Kidney epithelial cell (primary cell): Measurements from ENCODE around the gene DOCK3. TPM values are rescaled to one million over a fixed set of nuclear protein-coding genes. Genes with fewer than 3 reads are reported as not detected.
"Not testable (repeated sequence)": the region's sequence is repeated elsewhere in the genome, so short reads cannot be mapped to it uniquely, and the experiment has no call there.

Source experiments
- DNase-seq: peaks from one replicate; pipeline ENCODE4 v3.0.0-alpha.2; 2010; ENCODE audit warnings: low read depth
- H3K27me3 ChIP-seq: 2 replicates; pipeline ENCODE4 v1.6.0; 2011; ENCODE audit warnings: low read length; ENCODE audit not compliant: control insufficient read depth, insufficient read depth
- H3K36me3 ChIP-seq: 2 replicates; pipeline ENCODE4 v1.5.1; 2011; ENCODE audit warnings: low read length; ENCODE audit not compliant: control insufficient read depth, insufficient read depth
- H3K4me3 ChIP-seq: 2 replicates; pipeline ENCODE4 v1.5.1; 2011; ENCODE audit warnings: low read depth, mild to moderate bottlenecking, control low read depth, low read length
- total RNA-seq: library from RNA; depleted of rRNA; stranded (reverse); fragments of >200 nt; gene quantifications from 2 replicates; pipeline ENCODE4 v1.2.3, GENCODE V29; 2015
- TF ChIP-seq, protein P1 (sequence below): IDR thresholded peaks from 2 replicates; pipeline ENCODE4 v1.5.1; 2011; ENCODE audit warnings: mild to moderate bottlenecking, moderate library complexity, low read length, control low read depth, inconsistent platforms; ENCODE audit not compliant: insufficient read depth, poor library complexity, severe bottlenecking

Gene DOCK3
- total RNA-seq, 1 donor from 2014 or later: 1.7 TPM

DNA sequence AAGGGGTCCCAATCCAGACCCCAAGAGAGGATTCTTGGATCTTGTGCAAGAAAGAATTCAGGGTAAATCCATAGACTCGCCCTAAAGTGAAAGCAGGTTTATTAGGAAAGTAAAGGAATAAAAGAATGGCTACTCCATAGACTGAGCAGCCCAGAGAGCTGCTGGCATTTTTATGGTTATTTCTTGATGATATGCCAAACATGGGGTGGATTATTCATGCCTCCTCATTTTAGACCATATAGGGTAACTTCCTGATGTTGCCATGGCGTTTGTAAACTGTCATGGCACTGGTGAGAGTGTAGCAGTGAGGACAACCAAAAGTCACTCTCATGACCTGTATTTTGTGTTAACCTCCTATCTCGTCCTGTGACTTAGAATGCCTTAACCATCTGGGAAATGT lies 142.2 kb downstream of the DOCK3 start:
- H3K36me3 ChIP-seq: no peaks in the 10 kb centered on the region
- no peak overlapping the region for H3K4me3 ChIP-seq
- H3K27me3 ChIP-seq: no peaks in the 10 kb centered on the region
- DNase-seq: no peak
- TF ChIP-seq, protein P1, sequence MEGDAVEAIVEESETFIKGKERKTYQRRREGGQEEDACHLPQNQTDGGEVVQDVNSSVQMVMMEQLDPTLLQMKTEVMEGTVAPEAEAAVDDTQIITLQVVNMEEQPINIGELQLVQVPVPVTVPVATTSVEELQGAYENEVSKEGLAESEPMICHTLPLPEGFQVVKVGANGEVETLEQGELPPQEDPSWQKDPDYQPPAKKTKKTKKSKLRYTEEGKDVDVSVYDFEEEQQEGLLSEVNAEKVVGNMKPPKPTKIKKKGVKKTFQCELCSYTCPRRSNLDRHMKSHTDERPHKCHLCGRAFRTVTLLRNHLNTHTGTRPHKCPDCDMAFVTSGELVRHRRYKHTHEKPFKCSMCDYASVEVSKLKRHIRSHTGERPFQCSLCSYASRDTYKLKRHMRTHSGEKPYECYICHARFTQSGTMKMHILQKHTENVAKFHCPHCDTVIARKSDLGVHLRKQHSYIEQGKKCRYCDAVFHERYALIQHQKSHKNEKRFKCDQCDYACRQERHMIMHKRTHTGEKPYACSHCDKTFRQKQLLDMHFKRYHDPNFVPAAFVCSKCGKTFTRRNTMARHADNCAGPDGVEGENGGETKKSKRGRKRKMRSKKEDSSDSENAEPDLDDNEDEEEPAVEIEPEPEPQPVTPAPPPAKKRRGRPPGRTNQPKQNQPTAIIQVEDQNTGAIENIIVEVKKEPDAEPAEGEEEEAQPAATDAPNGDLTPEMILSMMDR: no peak

DNA sequence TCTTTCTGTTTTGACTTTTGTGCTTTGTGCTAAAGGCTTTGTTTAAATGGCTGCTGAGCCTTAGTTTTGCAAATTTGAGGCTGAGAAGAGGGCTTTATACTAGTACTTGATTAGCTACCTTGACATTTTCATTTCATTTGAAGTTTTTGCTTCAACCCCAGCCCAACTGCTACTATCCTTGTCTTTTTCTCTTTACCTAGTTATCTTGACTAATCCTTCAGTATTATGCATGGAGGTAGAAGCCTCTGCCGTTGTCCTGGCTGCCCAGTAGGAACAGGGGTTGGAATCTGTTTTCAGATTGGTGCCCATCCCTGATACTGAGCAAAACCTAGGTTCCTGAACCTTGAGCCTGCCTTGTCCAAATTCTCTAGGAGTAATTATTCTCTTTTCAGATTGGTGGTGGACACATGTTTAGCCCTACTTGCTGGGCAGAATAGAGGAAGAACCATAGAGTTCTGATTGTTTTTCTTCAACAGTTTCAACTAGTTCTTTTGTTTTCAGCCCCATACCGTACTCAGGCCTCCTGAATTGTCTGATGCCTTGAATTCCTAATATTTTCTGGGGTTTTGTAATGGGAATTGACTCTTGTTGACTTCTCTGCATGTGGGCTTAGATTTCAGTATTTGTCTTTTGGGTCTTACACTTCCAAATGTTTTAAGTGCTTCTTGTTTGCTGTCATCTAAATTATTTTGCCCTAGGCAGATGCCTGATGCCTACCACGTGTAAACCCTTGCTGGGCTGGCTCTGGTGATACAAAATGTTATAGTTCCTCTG lies 143.2 kb downstream of the DOCK3 start:
- TF ChIP-seq, protein P1: no peak
- Histone ChIP-seq H3K27me3 (no peaks in the 10 kb centered on the region), H3K36me3 (no peaks in the 10 kb centered on the region), H3K4me3 (no peak overlapping the region)
- DNase-seq: no peak

DNA sequence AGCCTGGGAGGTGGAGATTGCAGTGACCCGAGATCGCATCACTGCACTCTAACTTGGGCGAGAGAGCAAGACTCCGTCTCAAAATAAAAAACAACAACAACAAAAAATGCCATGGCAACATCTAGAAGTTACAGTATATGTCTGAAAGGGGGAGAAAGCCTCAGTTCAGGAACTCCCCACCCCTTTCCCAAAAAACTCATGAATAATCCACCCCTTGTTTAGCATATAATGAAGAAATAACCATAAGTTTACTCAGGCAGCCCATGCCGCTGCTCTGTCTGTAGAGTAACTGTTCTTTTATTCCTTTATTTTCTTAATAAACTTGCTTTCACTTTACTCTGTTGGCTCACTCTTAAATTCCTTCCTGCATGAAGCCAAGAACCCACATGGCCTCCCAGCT lies 145.2 kb downstream of the DOCK3 start:
- no peak for DNase-seq
- TF ChIP-seq, protein P1: no peak
- Histone ChIP-seq H3K36me3 (no peaks in the 10 kb centered on the region), H3K27me3 (no peaks in the 10 kb centered on the region), H3K4me3 (no peak overlapping the region)

DNA sequence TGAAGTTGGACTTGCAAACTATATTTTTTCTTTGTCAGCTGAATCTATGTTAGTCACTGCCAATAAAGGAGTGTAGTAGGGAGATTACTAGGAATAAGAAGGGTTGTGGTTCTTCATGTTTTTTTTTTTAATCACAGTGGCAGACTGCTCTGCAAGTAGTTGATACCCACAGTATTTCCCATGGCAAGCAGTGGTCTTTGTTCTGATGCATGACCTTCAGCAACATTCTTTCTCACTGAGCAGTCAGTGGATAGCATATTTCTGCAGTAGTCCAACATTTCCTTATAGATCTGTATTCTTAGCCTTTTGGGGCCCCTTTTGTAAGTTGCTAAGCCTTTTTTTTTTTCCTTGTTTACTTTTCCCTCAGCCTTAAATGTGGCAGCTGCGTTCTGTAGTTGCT lies 151.1 kb downstream of the DOCK3 start:
- DNase-seq: peak; percentile 19
- Histone ChIP-seq H3K36me3 (no peaks in the 10 kb centered on the region), H3K4me3 (no peak overlapping the region), H3K27me3 (no peaks in the 10 kb centered on the region)
- TF ChIP-seq, protein P1: no peak

DNA sequence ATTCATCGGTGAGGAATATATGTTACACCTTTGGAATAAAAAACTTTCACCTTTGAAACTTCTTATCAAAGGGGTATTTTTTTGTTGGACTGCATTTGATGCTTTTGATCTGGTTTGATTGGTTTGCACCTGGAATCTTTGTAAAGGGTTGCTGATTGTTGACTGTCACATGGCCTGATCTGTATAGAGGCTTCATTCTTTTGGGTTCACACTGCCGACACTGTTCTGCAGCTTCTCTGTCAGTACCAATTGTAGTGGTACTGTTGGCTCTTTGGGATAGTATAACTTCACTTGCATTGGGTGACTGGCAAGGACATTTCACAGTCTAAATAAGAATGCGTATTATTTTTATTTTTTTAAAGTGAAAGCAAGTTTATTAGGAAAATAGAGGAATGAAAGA lies 155.7 kb downstream of the DOCK3 start:
- no peak for DNase-seq
- Histone ChIP-seq H3K27me3 (no peaks in the 10 kb centered on the region), H3K36me3 (no peaks in the 10 kb centered on the region), H3K4me3 (no peak overlapping the region)
- TF ChIP-seq, protein P1: no peak

DNA sequence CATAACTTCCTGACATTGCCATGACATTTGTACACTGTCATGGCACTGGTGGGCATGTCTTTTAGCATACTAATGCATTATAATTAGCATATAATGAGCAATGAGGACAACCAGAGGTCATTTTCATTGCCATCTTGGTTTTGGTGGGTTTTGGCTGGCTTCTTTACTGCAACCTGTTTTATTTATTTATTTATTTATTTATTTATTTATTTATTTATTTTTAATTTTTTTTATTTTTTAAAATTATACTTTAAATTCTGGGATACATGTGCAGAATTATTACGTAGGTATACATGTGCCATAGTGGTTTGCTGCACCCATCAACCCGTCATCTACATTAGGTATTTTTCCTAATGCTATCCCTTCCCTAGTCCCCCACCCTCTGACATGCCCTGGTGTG lies 156.3 kb downstream of the DOCK3 start:
- H3K36me3 ChIP-seq, DNase-seq, H3K4me3 ChIP-seq, H3K27me3 ChIP-seq: not testable (repeated sequence)
